ENCODE results near the gene DENND1A. TPM values are rescaled to one million over a fixed set of nuclear protein-coding genes. Genes with fewer than 3 reads are reported as not detected.

Gene DENND1A
- polyA plus RNA-seq, 2 donors, result 4.6 to 4.8 TPM

GRCh38 chr9:123965801-123966686, 36.1 kb upstream of the DENND1A start:
- Histone ChIP-seq H3K36me3 (ENCODE audit: control insufficient read depth in 2 of 2, insufficient read depth in 2 of 2, low read length in 1 of 2) (no peaks in the 10 kb centered on the region), H3K27me3 (ENCODE audit: control insufficient read depth in 1 of 2, insufficient read depth in 2 of 2, low read length in 2 of 2) (no peaks in the 10 kb centered on the region), H3K9me3 (ENCODE audit: control insufficient read depth in 2 of 2, insufficient read depth in 1 of 2, low read depth in 1 of 2, low read length in 1 of 2) (no peaks in the 10 kb centered on the region), H3K27ac (ENCODE audit: low read depth in 2 of 2, low read length in 1 of 2) (no peak overlapping the region), H3K4me1 (ENCODE audit: control insufficient read depth in 2 of 2, insufficient read depth in 2 of 2, low read length in 1 of 2) (no peaks in the 10 kb centered on the region), H3K4me3 (ENCODE audit: low read depth in 1 of 2, low read length in 2 of 2) (no peak overlapping the region)
- WGBS, 2 donors, result 66 to 67% methylated on average over 8 of the region's 8 CpGs

- Histone ChIP-seq H3K36me3 (ENCODE audit: control insufficient read depth in 2 of 2, insufficient read depth in 2 of 2, low read length in 1 of 2) (no peaks in the 10 kb centered on the region), H3K27me3 (ENCODE audit: control insufficient read depth in 1 of 2, insufficient read depth in 2 of 2, low read length in 2 of 2) (no peaks in the 10 kb centered on the region), H3K4me3 (ENCODE audit: low read depth in 1 of 2, low read length in 2 of 2) (no peak overlapping the region), H3K27ac (ENCODE audit: low read depth in 2 of 2, low read length in 1 of 2) (no peak overlapping the region), H3K9me3 (ENCODE audit: control insufficient read depth in 2 of 2, insufficient read depth in 1 of 2, low read depth in 1 of 2, low read length in 1 of 2) (no peaks in the 10 kb centered on the region), H3K4me1 (ENCODE audit: control insufficient read depth in 2 of 2, insufficient read depth in 2 of 2, low read length in 1 of 2) (no peaks in the 10 kb centered on the region)
- WGBS, 2 donors, result 65 to 66% methylated on average over 12 of the region's 12 CpGs
These were observed 34.8 kb upstream of the DENND1A start for GRCh38 chr9:123964761-123965160.

GRCh38 chr9:123960965-123961364, 31.0 kb upstream of the DENND1A start:
- Histone ChIP-seq H3K36me3 (ENCODE audit: control insufficient read depth in 2 of 2, insufficient read depth in 2 of 2, low read length in 1 of 2) (no peaks in the 10 kb centered on the region), H3K27me3 (ENCODE audit: control insufficient read depth in 1 of 2, insufficient read depth in 2 of 2, low read length in 2 of 2) (no peaks in the 10 kb centered on the region), H3K27ac (ENCODE audit: low read depth in 2 of 2, low read length in 1 of 2) (no peak overlapping the region), H3K4me3 (ENCODE audit: low read depth in 1 of 2, low read length in 2 of 2) (no peak overlapping the region), H3K4me1 (ENCODE audit: control insufficient read depth in 2 of 2, insufficient read depth in 2 of 2, low read length in 1 of 2) (no peaks in the 10 kb centered on the region), H3K9me3 (ENCODE audit: control insufficient read depth in 2 of 2, insufficient read depth in 1 of 2, low read depth in 1 of 2, low read length in 1 of 2) (no peaks in the 10 kb centered on the region)
- WGBS, 2 donors, result 45 to 51% methylated on average over 6 of the region's 6 CpGs

GRCh38 chr9:123960366-123960765, 30.4 kb upstream of the DENND1A start:
- H3K9me3 ChIP-seq (ENCODE audit: control insufficient read depth in 2 of 2, insufficient read depth in 1 of 2, low read depth in 1 of 2, low read length in 1 of 2), result no peaks in the 10 kb centered on the region
- WGBS, 2 donors, result 85% methylated on average over 5 of the region's 5 CpGs
- H3K4me1 ChIP-seq (ENCODE audit: control insufficient read depth in 2 of 2, insufficient read depth in 2 of 2, low read length in 1 of 2), result no peaks in the 10 kb centered on the region
- H3K27me3 ChIP-seq (ENCODE audit: control insufficient read depth in 1 of 2, insufficient read depth in 2 of 2, low read length in 2 of 2), result no peaks in the 10 kb centered on the region
- no peak overlapping the region for H3K27ac ChIP-seq (ENCODE audit: low read depth in 2 of 2, low read length in 1 of 2)
- no peak overlapping the region for H3K4me3 ChIP-seq (ENCODE audit: low read depth in 1 of 2, low read length in 2 of 2)
- no peaks in the 10 kb centered on the region for H3K36me3 ChIP-seq (ENCODE audit: control insufficient read depth in 2 of 2, insufficient read depth in 2 of 2, low read length in 1 of 2)

GRCh38 chr9:123959787-123960186, 29.9 kb upstream of the DENND1A start:
- H3K4me1 ChIP-seq (ENCODE audit: control insufficient read depth in 2 of 2, insufficient read depth in 2 of 2, low read length in 1 of 2), result no peaks in the 10 kb centered on the region
- H3K4me3 ChIP-seq (ENCODE audit: low read depth in 1 of 2, low read length in 2 of 2), result no peak overlapping the region
- H3K36me3 ChIP-seq (ENCODE audit: control insufficient read depth in 2 of 2, insufficient read depth in 2 of 2, low read length in 1 of 2), result no peaks in the 10 kb centered on the region
- no peaks in the 10 kb centered on the region for H3K27me3 ChIP-seq (ENCODE audit: control insufficient read depth in 1 of 2, insufficient read depth in 2 of 2, low read length in 2 of 2)
- 75 to 76% methylated on average over 4 of the region's 4 CpGs for WGBS, 2 donors
- H3K9me3 ChIP-seq (ENCODE audit: control insufficient read depth in 2 of 2, insufficient read depth in 1 of 2, low read depth in 1 of 2, low read length in 1 of 2), result no peaks in the 10 kb centered on the region
- H3K27ac ChIP-seq (ENCODE audit: low read depth in 2 of 2, low read length in 1 of 2), result no peak overlapping the region

- Histone ChIP-seq H3K27me3 (ENCODE audit: control insufficient read depth in 1 of 2, insufficient read depth in 2 of 2, low read length in 2 of 2) (no peaks in the 10 kb centered on the region), H3K4me1 (ENCODE audit: control insufficient read depth in 2 of 2, insufficient read depth in 2 of 2, low read length in 1 of 2) (no peaks in the 10 kb centered on the region), H3K27ac (ENCODE audit: low read depth in 2 of 2, low read length in 1 of 2) (no peak overlapping the region), H3K9me3 (ENCODE audit: control insufficient read depth in 2 of 2, insufficient read depth in 1 of 2, low read depth in 1 of 2, low read length in 1 of 2) (no peaks in the 10 kb centered on the region), H3K4me3 (ENCODE audit: low read depth in 1 of 2, low read length in 2 of 2) (no peak overlapping the region), H3K36me3 (ENCODE audit: control insufficient read depth in 2 of 2, insufficient read depth in 2 of 2, low read length in 1 of 2) (no peaks in the 10 kb centered on the region)
- WGBS, 2 donors, result 59 to 72% methylated on average over 2 of the region's 2 CpGs
These were observed 27.8 kb upstream of the DENND1A start for GRCh38 chr9:123957731-123958130.

GRCh38 chr9:123957168-123957721, 27.3 kb upstream of the DENND1A start:
- no peak overlapping the region for H3K27ac ChIP-seq (ENCODE audit: low read depth in 2 of 2, low read length in 1 of 2)
- no peaks in the 10 kb centered on the region for H3K27me3 ChIP-seq (ENCODE audit: control insufficient read depth in 1 of 2, insufficient read depth in 2 of 2, low read length in 2 of 2)
- 72 to 80% methylated on average over 6 of the region's 6 CpGs for WGBS, 2 donors
- no peaks in the 10 kb centered on the region for H3K36me3 ChIP-seq (ENCODE audit: control insufficient read depth in 2 of 2, insufficient read depth in 2 of 2, low read length in 1 of 2)
- no peaks in the 10 kb centered on the region for H3K4me1 ChIP-seq (ENCODE audit: control insufficient read depth in 2 of 2, insufficient read depth in 2 of 2, low read length in 1 of 2)
- H3K9me3 ChIP-seq (ENCODE audit: control insufficient read depth in 2 of 2, insufficient read depth in 1 of 2, low read depth in 1 of 2, low read length in 1 of 2), result no peaks in the 10 kb centered on the region
- H3K4me3 ChIP-seq (ENCODE audit: low read depth in 1 of 2, low read length in 2 of 2), result no peak overlapping the region

GRCh38 chr9:123955637-123956036, 25.7 kb upstream of the DENND1A start:
- Histone ChIP-seq H3K9me3 (ENCODE audit: control insufficient read depth in 2 of 2, insufficient read depth in 1 of 2, low read depth in 1 of 2, low read length in 1 of 2) (no peaks in the 10 kb centered on the region), H3K4me3 (ENCODE audit: low read depth in 1 of 2, low read length in 2 of 2) (no peak overlapping the region), H3K4me1 (ENCODE audit: control insufficient read depth in 2 of 2, insufficient read depth in 2 of 2, low read length in 1 of 2) (no peaks in the 10 kb centered on the region), H3K27me3 (ENCODE audit: control insufficient read depth in 1 of 2, insufficient read depth in 2 of 2, low read length in 2 of 2) (no peaks in the 10 kb centered on the region), H3K27ac (ENCODE audit: low read depth in 2 of 2, low read length in 1 of 2) (no peak overlapping the region), H3K36me3 (ENCODE audit: control insufficient read depth in 2 of 2, insufficient read depth in 2 of 2, low read length in 1 of 2) (no peaks in the 10 kb centered on the region)
- 81 to 89% methylated on average over 6 of the region's 6 CpGs for WGBS, 2 donors

GRCh38 chr9:123954518-123955280, 24.8 kb upstream of the DENND1A start:
- no peaks in the 10 kb centered on the region for H3K27me3 ChIP-seq (ENCODE audit: control insufficient read depth in 1 of 2, insufficient read depth in 2 of 2, low read length in 2 of 2)
- no peaks in the 10 kb centered on the region for H3K4me1 ChIP-seq (ENCODE audit: control insufficient read depth in 2 of 2, insufficient read depth in 2 of 2, low read length in 1 of 2)
- peaks cover 0 to 2% of the 10 kb centered on the region in 2 donors for H3K9me3 ChIP-seq (ENCODE audit: control insufficient read depth in 2 of 2, insufficient read depth in 1 of 2, low read depth in 1 of 2, low read length in 1 of 2)
- no peak overlapping the region for H3K4me3 ChIP-seq (ENCODE audit: low read depth in 1 of 2, low read length in 2 of 2)
- no peak overlapping the region for H3K27ac ChIP-seq (ENCODE audit: low read depth in 2 of 2, low read length in 1 of 2)
- 63 to 66% methylated on average over 9 of the region's 9 CpGs for WGBS, 2 donors
- no peaks in the 10 kb centered on the region for H3K36me3 ChIP-seq (ENCODE audit: control insufficient read depth in 2 of 2, insufficient read depth in 2 of 2, low read length in 1 of 2)

Measured in esophagus (tissue), 2 donors.